Right atrium auricular region (tissue), 2 donors: Measurements from ENCODE around the gene PSTK. TPM values are rescaled to one million over a fixed set of nuclear protein-coding genes. Genes with fewer than 3 reads are reported as not detected.

Experiments used
- DNase-seq: peaks from one replicate; pipeline ENCODE4 v3.0.0-alpha.2; 2019; ENCODE audit warnings: low spot score
- H3K27ac ChIP-seq, 2 donors: fragments of 200-600 bp; sonication (generic); 1 replicate in 1 of 2; 2 replicates in 1 of 2; pipeline ENCODE4 v1.5.1; 2016 to 2019
- H3K27me3 ChIP-seq, 2 donors: fragments of 200-600 bp; sonication (generic); one replicate each; pipeline versions ENCODE4 v1.5.1 to v1.6.0; 2017 to 2019
- H3K36me3 ChIP-seq: fragments of 200-600 bp; sonication (generic); one replicate; pipeline ENCODE4 v1.5.1; 2016
- H3K4me1 ChIP-seq, 2 donors: fragments of 200-600 bp; sonication (generic); one replicate each; pipeline versions ENCODE4 v1.5.1 to v1.6.0; 2017 to 2019
- H3K4me3 ChIP-seq, 2 donors: fragments of 200-600 bp; sonication (generic); 1 replicate in 1 of 2; 2 replicates in 1 of 2; pipeline ENCODE4 v1.5.1; 2017 to 2019; ENCODE audit warnings: mild to moderate bottlenecking in 1 of 2, moderate library complexity in 1 of 2
- H3K9me3 ChIP-seq, 2 donors: fragments of 200-600 bp; sonication (generic); one replicate each; pipeline ENCODE4 v1.5.1; 2019
- total RNA-seq, 2 donors: library from RNA; depleted of rRNA; stranded (reverse); fragments of >200 nt; gene quantifications; one replicate each; pipeline ENCODE4 v1.1.0, GENCODE V29; 2016
- TF ChIP-seq, protein P1 (sequence below), 2 donors: fragments of 200-600 bp; sonication (generic); IDR thresholded peaks; one replicate each; pipeline ENCODE4 v1.5.1; 2019; ENCODE audit warnings: antibody characterized with exemption in 2 of 2

The PSTK gene
- total RNA-seq, 2 donors from 2014 or later: 3.0 to 5.9 TPM

DNA sequence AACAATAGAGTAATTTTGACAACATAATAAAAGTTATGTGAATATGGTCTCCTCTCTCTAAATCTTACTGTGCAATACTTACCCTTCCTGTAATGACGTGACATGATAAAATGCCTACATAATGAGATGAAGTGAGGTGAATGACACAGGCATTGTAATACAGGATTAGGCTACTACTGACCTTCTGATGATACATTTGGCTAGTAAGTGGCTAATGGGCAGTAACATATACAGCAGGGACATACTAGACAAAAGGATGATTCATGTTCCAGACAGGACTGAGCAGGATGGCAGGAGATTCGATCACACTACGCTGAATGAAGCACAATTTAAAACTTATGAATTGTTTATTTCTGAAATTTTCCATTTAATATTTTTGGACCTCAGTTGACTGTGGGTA is 30.9 kb upstream of the PSTK start:
- Histone ChIP-seq H3K4me3 (no peak overlapping the region), H3K27me3 (no peaks in the 10 kb centered on the region), H3K27ac (no peak overlapping the region), H3K4me1 (peaks cover 0 to 8% of the 10 kb centered on the region in 2 donors), H3K36me3 (peaks cover 25% of the 10 kb centered on the region), H3K9me3 (no peaks in the 10 kb centered on the region)
- no peak for DNase-seq
- TF ChIP-seq, protein P1, sequence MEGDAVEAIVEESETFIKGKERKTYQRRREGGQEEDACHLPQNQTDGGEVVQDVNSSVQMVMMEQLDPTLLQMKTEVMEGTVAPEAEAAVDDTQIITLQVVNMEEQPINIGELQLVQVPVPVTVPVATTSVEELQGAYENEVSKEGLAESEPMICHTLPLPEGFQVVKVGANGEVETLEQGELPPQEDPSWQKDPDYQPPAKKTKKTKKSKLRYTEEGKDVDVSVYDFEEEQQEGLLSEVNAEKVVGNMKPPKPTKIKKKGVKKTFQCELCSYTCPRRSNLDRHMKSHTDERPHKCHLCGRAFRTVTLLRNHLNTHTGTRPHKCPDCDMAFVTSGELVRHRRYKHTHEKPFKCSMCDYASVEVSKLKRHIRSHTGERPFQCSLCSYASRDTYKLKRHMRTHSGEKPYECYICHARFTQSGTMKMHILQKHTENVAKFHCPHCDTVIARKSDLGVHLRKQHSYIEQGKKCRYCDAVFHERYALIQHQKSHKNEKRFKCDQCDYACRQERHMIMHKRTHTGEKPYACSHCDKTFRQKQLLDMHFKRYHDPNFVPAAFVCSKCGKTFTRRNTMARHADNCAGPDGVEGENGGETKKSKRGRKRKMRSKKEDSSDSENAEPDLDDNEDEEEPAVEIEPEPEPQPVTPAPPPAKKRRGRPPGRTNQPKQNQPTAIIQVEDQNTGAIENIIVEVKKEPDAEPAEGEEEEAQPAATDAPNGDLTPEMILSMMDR (IDR thresholded peaks at IDR 0.05): no peak

DNA sequence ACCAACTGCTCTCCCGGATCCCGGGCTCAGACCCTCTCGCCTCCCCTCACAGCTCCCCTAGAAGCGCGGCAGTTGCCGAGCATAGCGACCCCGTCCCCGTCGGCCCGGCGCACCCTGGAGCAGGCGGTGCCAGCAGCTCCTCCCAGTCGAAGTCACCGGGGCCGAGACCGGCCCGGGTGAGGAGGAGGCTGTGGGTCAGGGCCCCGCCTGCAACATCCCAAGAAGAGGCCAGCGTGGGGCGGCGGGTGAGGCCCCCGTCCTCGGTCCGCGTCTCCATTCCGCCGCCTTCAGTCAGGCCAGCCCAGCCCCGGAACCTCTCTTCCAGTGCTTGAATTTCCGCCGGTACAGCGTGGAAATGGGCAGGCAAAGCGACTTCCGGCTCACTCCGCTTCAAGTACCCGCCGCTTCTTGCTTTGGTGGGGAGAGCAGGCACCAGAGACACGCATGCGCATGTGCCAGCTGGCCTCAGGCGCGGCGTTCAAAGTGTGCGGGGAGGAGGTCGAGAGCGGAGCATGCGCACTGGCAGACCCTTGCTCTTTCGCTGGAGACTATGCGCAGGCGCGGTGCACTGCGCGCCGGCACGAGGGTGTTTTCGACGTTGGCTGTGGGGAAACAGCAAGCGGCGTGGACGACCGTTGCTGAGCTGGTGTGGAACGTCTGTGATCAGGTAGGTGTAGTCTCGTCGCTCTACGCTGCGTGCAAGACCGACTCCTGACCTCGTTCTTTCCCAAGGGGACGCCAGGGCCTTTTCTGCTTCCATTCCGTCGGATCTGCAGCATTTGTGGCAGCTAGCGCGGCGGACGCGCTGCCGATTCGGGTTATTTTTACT is 26.1 kb upstream of the PSTK start, which contains the start of gene C10orf88:
Gene C10orf88, minus strand, starts transcription at position 326 of the 829 bp plus-strand sequence. Its CDS starts 49 bp downstream, at position 277.
- TF ChIP-seq, protein P1 (IDR thresholded peaks at IDR 0.05): no peak
- peak within 1 kb of the TSS; percentile 67 to 89 for H3K4me3 ChIP-seq
- peak; percentile 97 for DNase-seq

DNA sequence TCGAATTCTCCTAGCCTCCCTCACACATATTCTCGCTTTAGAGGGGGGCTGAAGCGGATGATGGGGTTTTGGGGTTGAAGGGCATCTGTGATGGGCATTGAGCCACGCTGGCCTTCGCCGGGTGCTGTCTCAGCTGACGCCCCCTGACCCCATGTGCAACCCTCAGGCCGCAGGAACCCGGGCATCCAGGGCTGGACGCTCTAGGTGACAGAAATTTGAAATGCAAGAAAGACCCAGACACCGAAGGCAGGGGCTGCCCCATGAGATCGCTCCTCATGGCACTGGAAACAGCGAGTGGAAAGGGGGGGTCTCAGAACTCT is 25.5 kb upstream of the PSTK start:
- no peaks in the 10 kb centered on the region for H3K9me3 ChIP-seq
- peak overlapping the region; percentile 67 to 89 for H3K4me3 ChIP-seq
- H3K27ac ChIP-seq: peak overlapping the region in 1 of 2 donors; percentile 78
- H3K4me1 ChIP-seq: peaks cover 0 to 13% of the 10 kb centered on the region in 2 donors
- DNase-seq: no peak
- H3K27me3 ChIP-seq: no peaks in the 10 kb centered on the region
- TF ChIP-seq, protein P1 (IDR thresholded peaks at IDR 0.05): no peak
- no peaks in the 10 kb centered on the region for H3K36me3 ChIP-seq

More for the DNA sequence above, 26.1 kb upstream of the PSTK start, which contains the start of gene C10orf88:
- Histone ChIP-seq H3K36me3 (peaks cover 2% of the 10 kb centered on the region), H3K27me3 (no peaks in the 10 kb centered on the region), H3K4me1 (peaks cover 0 to 13% of the 10 kb centered on the region in 2 donors), H3K9me3 (no peaks in the 10 kb centered on the region), H3K27ac (peak within 1 kb of the TSS; percentile 75 to 78)

DNA sequence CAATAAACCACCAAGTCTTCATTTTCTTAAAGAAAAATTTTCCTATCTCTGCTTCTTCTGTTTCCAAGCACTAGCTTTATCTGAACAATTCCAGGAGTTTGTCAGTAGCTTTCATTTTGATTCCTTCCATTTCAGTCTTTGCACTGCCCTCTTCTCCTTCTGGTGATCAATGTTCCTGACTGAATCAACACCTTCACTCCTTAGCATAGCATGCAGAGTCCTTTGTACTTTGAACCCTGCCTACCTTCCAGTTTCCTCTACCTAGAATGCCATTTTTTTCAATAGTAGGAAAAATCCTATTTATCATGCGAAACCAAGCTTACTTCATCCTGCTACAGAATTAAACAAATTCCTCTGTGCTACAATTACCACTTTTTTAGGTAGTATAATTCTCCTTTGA is 24.3 kb upstream of the PSTK start:
- TF ChIP-seq, protein P1 (IDR thresholded peaks at IDR 0.05): no peak
- Histone ChIP-seq H3K4me3 (no peak overlapping the region), H3K27ac (no peak overlapping the region), H3K27me3 (no peaks in the 10 kb centered on the region), H3K4me1 (peaks cover 0 to 13% of the 10 kb centered on the region in 2 donors), H3K9me3 (no peaks in the 10 kb centered on the region), H3K36me3 (no peaks in the 10 kb centered on the region)
- no peak for DNase-seq

DNA sequence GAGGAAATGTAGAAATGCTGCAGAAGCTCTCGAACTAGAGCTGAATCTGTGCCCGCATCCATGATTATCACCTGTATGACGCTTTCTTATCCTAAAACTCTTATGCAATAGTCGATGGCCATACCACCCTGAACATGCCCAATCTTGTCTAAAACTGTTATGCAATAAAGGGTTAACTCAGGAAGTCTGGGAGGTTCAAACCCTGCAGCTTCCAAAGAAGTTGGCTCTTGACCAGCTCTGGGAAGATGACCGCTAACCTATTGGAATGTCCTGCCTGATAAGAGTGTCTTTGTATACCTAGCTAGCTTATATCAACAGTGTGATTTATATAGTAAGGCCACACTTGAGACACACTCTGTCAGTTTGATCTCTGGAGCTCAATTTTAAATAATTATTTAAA is 22.7 kb upstream of the PSTK start:
- Histone ChIP-seq H3K4me3 (no peak overlapping the region), H3K27ac (no peak overlapping the region), H3K4me1 (peaks cover 0 to 13% of the 10 kb centered on the region in 2 donors), H3K27me3 (no peaks in the 10 kb centered on the region), H3K36me3 (no peaks in the 10 kb centered on the region), H3K9me3 (no peaks in the 10 kb centered on the region)
- no peak for DNase-seq
- TF ChIP-seq, protein P1 (IDR thresholded peaks at IDR 0.05): no peak
